Measurements from ENCODE around the gene PRH2. TPM values are rescaled to one million over a fixed set of nuclear protein-coding genes. Genes with fewer than 3 reads are reported as not detected.

Gene PRH2
- total and polyA plus RNA-seq, 2 of the 8 experiments (the other 6 are each of a cell fraction or from before 2014, with no cell fraction given): not detected

GRCh38 chr12:10910380-10910779 is 18.7 kb upstream of the PRH2 start:
- H3K27ac ChIP-seq (ENCODE audit: low read depth, low read length): no peak overlapping the region
- ChIA-PET CTCF (ENCODE audit: partially characterized antibody) (no interaction called here), POLR2A (ENCODE audit: partially characterized antibody) (no interaction called here)
- H2BK15ac ChIP-seq (ENCODE audit: low read length): no peak overlapping the region
- H2AFZ ChIP-seq (ENCODE audit: low read length): no peak overlapping the region
- no peak overlapping the region for H3K23ac ChIP-seq (ENCODE audit: insufficient read length)
- H2BK5ac ChIP-seq (ENCODE audit: low read depth, low read length): no peak overlapping the region
- H2BK120ac ChIP-seq (replicated peaks; ENCODE audit: low read depth, low read length): no peak overlapping the region
- WGBS, 2 experiments (ENCODE audit: extremely low coverage in 1 of 2, insufficient coverage in 1 of 2, insufficient read length in 1 of 2, insufficient replicate concordance in 2 of 2, low coverage in 1 of 2, low lambda C conversion rate in 2 of 2, missing lambda C conversion rate in 1 of 2): 85% methylated on average over 8 of the region's 8 CpGs; no CpG with 5 or more reads in 1 of the 2 experiments
- no peak overlapping the region for H3K14ac ChIP-seq (ENCODE audit: insufficient read length)
- no peaks in the 10 kb centered on the region for H3K4me1 ChIP-seq (replicated peaks in 1 of 4; ENCODE audit: control insufficient read depth in 3 of 4, insufficient read depth in 4 of 4, low read length in 3 of 4)
- no peak overlapping the region for H2BK20ac ChIP-seq (ENCODE audit: low read length)
- no peaks in the 10 kb centered on the region for H3K27me3 ChIP-seq (replicated peaks in 1 of 4; ENCODE audit: control insufficient read depth in 3 of 4, extremely low read depth in 1 of 4, insufficient read depth in 3 of 4, low read length in 3 of 4)
- H3K4me2 ChIP-seq (ENCODE audit: insufficient read depth in 1 of 2, low read depth in 2 of 2, low read length in 2 of 2): no peak overlapping the region
- H3K18ac ChIP-seq (ENCODE audit: extremely low read depth, low read length): no peak overlapping the region
- H4K91ac ChIP-seq (replicated peaks; ENCODE audit: insufficient read length, low read length): no peak overlapping the region
- DNase-seq (ENCODE audit: low read depth in 1 of 2, low spot score in 2 of 2) (no peak), FAIRE-seq (no peak)
- no peak overlapping the region for H3K56ac ChIP-seq (replicated peaks; ENCODE audit: insufficient read length, low read depth, low read length)
- no peaks in the 10 kb centered on the region for H3K79me1 ChIP-seq (ENCODE audit: low read depth, low read length)
- H2BK12ac ChIP-seq (ENCODE audit: low read depth, low read length): no peak overlapping the region
- H4K20me1 ChIP-seq (replicated peaks in 1 of 2; ENCODE audit: control insufficient read depth in 1 of 2, insufficient read depth in 2 of 2, low read length in 2 of 2): no peaks in the 10 kb centered on the region
- no peaks in the 10 kb centered on the region for H3K79me2 ChIP-seq (ENCODE audit: control insufficient read depth in 1 of 2, insufficient read depth in 2 of 2, low read length in 2 of 2)
- no peak overlapping the region for H3K9ac ChIP-seq (replicated peaks in 1 of 4; ENCODE audit: extremely low read depth in 1 of 4, low read depth in 3 of 4, low read length in 3 of 4)
- H3K4ac ChIP-seq (replicated peaks; ENCODE audit: insufficient read length, low read depth, low read length): no peak overlapping the region
- H3K36me3 ChIP-seq (ENCODE audit: control insufficient read depth in 2 of 4, insufficient read depth in 4 of 4, low read length in 3 of 4): no peaks in the 10 kb centered on the region
- no peaks in the 10 kb centered on the region for H3K9me3 ChIP-seq (ENCODE audit: insufficient read depth in 2 of 2, low read depth in 1 of 2, low read length in 1 of 2)
- no peak overlapping the region for H3K4me3 ChIP-seq (ENCODE audit: extremely low read depth in 1 of 4, insufficient read depth in 2 of 4, low read depth in 3 of 4, low read length in 4 of 4)
- H3K23me2 ChIP-seq (ENCODE audit: low read depth, low read length): no peaks in the 10 kb centered on the region
- no peak overlapping the region for H4K8ac ChIP-seq (ENCODE audit: extremely low read depth, insufficient read depth, low read length)
- H2AK5ac ChIP-seq (ENCODE audit: low read depth, low read length): no peak overlapping the region
- H4K5ac ChIP-seq (ENCODE audit: insufficient read length, low read depth, low read length): no peak overlapping the region
- no peak for TF ChIP-seq MAFK (IDR thresholded peaks at IDR 0.05; ENCODE audit: low read depth, low read length)
- TF ChIP-seq, protein P1, sequence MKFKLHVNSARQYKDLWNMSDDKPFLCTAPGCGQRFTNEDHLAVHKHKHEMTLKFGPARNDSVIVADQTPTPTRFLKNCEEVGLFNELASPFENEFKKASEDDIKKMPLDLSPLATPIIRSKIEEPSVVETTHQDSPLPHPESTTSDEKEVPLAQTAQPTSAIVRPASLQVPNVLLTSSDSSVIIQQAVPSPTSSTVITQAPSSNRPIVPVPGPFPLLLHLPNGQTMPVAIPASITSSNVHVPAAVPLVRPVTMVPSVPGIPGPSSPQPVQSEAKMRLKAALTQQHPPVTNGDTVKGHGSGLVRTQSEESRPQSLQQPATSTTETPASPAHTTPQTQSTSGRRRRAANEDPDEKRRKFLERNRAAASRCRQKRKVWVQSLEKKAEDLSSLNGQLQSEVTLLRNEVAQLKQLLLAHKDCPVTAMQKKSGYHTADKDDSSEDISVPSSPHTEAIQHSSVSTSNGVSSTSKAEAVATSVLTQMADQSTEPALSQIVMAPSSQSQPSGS (IDR thresholded peaks at IDR 0.05; ENCODE audit: low read length): no peak
- TF ChIP-seq NRF1 (IDR thresholded peaks at IDR 0.05; ENCODE audit: low read depth, low read length): no peak
- TF ChIP-seq SRF (IDR thresholded peaks at IDR 0.05; ENCODE audit: low read depth, low read length): no peak
- no peak for TF ChIP-seq EZH2 (IDR thresholded peaks at IDR 0.05; ENCODE audit: low read depth, low read length, severe bottlenecking)
- TF ChIP-seq EP300 (IDR thresholded peaks at IDR 0.05; ENCODE audit: borderline replicate concordance in 1 of 2, low read depth in 2 of 2, low read length in 2 of 2): no peak
- TF ChIP-seq BCL11A (IDR thresholded peaks at IDR 0.05; ENCODE audit: low read depth in 2 of 2, low read length in 2 of 2): no peak
- TF ChIP-seq JUND (IDR thresholded peaks at IDR 0.05; ENCODE audit: low read length): no peak
- no peak for TF ChIP-seq SAP30 (IDR thresholded peaks at IDR 0.05; ENCODE audit: insufficient read depth, insufficient replicate concordance, low read length)
- no peak for TF ChIP-seq RFX5 (IDR thresholded peaks at IDR 0.05; ENCODE audit: borderline replicate concordance, low read depth, low read length)
- TF ChIP-seq POLR2A (IDR thresholded peaks at IDR 0.05; ENCODE audit: control extremely low read depth in 1 of 2, low read depth in 2 of 2, low read length in 2 of 2): no peak
- no peak for TF ChIP-seq HDAC6 (IDR thresholded peaks at IDR 0.05; ENCODE audit: low read depth, low read length)
- no peak for TF ChIP-seq POU5F1 (IDR thresholded peaks at IDR 0.05; ENCODE audit: low read depth, low read length)
- TF ChIP-seq YY1 (IDR thresholded peaks at IDR 0.05; ENCODE audit: low read depth, low read length): no peak
